NCI-H524 (cell line): ENCODE results near the gene CC2D2A.
"Not testable (repeated sequence)": the region's sequence is repeated elsewhere in the genome, so short reads cannot be mapped to it uniquely, and the experiment has no call there.

ENCODE experiments used
- DNase-seq, 2 experiments: peaks; one replicate each; lab custom pipeline; 2025; lab: John Stamatoyannopoulos, UW

The CC2D2A gene

DNA sequence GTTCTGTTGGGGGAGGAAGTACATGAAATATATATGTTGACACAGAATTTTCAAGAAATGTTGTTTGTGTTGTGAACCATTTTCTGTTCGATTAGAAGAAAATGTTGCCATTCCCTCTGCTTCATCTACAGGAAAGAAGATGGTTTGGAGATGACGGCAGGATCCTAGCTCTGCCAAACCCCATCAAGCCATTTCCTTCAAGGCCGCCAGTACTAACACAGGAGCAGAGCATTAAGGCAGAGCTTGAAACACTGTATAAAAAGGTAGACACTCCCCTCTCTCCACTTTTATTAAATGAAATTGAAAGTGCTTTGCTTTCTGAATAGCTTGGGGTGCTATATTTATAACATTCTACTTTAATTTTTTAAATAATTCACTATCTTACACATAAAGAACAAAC lies 46.8 kb downstream of the CC2D2A start:
- DNase-seq, result no peak

DNA sequence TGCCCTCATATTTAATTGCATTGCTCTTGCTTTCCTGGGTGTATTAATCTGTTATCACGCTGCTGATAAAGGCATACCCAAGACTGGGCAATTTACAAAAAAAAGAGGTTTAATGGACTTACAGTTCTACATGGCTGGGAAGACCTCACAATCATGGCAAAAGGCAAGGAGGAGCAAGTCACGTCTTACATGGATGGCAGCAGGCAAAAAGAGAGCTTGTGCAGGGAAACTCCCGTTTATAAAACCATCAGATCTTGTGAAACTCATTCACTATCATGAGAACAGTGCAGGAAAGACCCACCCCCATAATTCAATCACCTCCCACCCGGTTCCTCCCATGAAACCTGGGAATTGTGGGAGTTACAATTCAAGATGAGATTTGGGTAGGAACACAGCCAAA lies 48.0 kb downstream of the CC2D2A start:
- not testable (repeated sequence) for DNase-seq

DNA sequence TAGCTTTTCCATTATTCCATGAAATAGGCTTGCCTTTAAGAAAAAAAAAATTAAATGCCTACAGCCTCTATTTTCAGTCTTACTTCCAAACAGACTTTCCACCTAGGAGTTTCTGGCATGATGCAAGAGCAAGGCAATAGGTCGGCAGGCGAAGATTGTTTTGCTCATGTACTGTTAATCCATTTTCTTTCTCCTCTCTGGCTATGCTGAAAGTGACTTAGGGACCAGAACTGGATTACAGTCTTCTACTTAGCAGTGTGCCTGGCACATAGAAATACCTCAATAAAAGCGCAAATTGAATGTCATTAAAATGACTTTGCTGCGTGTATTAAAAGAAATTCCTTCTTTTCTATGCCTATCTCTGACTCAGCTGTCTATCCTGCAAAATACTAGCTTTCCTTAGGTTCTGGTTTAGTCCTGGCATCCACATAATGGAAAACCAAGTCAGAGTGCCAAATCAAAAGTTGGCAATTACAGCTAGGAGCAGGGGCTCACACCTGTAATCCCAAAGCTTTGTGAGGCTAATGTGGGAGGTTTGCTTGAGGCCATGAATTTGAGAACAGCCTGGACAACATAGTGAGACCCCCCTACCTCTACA lies 51.9 kb downstream of the CC2D2A start:
- no peak for DNase-seq

DNA sequence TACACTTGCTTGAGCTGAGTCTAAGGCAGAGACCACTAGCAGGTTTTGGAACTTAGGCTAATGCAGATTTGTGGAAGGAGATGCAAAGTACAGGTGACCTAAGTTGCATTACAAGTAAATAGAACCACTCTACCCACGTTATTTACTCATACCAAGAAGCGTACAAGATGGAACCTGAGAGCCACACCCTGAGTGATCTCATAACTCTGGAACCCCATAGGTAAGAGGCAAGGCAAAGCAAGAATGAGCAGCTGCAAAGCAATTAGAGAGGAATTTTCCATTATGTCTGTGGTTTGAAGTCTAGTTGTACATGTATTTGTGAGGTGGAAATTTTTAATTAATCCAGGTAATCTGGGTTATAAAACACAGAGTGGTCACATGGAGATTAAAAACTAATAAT lies 55.4 kb downstream of the CC2D2A start:
- DNase-seq, result no peak

DNA sequence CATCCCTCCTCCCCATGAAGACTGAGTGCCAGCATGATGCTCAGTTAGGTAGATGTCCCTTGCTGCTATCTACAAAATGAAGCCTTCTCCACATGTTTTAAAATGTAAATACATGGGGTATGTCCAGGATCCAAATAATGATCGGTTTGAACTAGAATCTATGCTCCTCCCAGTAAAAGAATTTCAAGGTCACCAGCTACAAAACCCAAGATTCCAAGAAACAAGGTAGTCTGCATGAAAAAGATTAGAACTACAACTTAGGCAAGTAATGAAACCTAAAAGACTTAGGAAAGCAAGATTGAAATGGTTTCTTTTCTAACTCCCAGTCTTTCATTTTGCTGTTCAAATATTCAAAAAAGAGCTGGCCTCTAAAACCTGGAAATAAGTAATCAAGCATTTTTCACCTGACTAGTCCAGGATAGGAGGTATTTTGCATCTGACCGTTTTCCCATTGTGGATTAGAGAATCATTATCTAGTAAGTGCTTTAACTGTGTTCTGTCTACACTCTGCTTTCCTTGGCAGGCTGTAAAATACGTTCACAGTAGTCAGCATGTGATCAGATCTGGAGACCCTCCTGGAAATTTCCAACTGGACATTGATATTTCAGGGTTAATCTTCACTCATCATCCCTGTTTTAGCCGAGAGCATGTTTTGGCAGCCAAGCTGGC lies 57.4 kb downstream of the CC2D2A start:
- DNase-seq, result no peak

DNA sequence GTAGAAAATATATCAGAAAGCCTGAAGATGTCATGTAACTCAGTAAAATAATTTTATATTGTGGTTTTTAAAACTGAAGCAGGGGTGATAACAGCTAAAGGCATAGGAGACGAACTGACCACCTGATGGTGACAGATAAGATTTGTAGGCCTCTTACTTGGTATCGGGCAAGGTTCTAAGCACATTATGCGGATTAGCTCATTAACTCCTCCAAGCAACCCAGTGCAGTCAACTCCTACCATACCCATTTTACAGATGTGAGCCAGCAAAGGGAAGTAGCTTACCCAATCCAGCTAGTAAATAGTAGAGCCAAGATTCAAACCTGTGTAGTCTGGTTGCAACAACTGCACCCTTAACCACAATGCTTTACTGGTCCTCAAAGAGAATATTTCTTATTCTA lies 62.1 kb downstream of the CC2D2A start:
- no peak for DNase-seq

DNA sequence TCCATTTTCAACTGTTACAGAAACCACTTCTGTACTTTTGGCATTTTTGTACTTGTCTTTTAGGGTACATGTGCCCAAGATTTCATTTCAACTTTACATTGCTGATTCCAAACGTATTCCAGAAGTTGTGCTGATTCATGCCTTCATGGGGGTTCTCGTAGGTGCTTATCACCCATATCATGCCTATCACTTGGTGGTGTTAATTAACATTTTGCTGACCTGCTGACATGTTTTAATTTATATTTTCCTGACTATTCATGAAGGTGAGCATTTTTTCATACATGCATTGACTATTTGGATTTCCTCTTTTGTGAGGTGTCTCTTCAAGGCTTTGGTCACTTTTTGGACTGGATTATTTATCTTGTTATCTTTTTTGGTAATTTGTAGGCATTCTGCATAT lies 64.1 kb downstream of the CC2D2A start:
- no peak for DNase-seq

DNA sequence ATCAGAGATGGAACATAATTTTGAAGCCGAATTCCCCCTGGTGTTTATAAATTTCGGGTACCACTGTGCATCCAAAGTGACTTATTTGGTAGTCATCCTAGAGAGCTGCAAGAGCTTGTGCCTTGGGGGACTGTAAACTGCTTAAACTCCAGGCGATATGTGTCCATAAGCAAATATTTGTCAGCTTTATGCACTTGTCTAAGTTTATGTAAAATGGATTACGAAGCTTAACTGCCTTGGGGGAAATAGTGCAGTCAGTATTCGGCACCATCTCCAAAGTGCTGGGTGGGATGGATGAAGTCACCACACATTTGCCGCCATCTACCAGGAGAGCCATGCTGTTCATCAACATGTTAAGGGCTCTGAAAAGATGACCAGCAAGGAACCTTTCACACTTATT lies 65.9 kb downstream of the CC2D2A start:
- no peak for DNase-seq

DNA sequence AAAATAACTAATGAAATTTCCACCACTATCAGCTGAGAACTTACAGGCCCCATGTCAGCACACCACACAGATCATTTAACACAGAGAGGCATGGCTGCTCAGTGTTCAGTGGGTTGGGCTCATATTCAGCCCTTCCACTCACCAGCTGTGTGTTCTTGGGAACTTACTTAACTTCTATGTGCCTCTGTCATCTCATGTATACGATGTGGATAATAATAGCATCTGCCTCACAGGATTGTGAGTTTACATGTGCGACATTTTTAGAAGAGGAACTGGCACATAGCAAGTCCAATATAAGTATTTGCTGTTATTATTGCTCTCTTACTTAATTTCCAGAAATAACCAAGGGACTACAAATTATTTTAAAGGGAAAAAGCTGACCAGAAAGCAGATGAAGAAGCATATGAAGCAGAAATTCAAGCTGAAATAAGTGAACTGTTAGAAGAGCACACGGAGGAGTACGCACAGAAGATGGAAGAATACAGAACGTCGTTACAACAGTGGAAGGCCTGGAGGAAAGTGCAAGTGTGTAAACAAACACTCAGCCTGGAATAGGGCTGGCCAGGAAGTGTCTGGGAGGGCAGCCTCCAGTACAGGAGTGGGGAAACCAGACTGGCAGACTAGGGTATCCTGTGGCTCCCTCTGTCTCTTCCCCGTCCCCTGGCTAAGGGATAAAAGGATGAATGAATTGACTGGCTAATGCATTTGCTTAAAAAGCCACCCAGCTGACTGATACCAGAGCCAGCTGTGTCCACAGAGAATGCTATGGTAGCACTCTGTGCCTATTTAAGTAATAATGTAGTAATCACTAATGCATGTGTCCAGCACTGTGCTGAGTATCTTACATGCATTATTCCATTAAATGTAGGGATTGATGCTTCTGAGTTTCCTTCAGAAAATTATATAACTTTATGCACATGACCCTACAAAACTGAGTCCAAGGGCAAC lies 67.1 kb downstream of the CC2D2A start:
- DNase-seq, result no peak

DNA sequence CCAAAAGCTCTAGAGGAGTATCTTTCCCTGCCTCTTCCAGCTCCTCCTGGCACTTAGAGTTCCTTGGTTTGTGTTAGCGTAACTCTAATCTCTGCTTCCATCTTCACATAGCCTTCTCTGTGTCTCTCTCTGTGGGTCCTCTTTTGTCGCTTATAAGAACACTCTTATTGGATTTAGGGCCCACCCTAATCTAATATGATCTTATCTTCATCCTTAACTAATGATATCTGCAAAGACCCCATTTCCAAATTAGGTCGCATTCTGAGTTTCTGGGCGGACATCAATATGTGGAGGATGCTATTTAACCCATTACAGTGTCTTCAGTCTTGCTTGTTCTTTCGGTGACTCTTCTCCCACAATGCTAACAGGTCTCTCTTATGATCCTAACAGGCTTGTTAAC lies 72.3 kb downstream of the CC2D2A start:
- DNase-seq, result no peak

DNA sequence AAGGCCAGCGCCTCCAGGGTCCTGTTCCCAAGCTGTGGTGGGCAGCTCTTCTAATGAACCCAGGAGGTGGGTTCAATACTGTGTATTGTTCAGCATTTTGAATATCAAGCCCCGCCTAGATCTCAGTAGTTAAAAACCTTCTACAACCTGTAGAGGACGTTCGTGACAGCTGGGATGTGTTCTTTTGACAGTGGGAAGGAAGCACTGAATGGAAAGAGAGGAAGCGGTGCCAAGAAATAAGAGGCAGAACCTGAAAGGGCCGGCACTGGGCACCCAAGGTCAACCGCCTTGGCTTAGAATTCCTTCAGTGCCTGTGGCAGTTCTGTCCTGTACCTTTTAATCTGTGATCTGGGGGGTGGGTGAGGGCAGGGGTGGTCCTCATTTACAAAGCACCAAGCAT lies 73.1 kb downstream of the CC2D2A start:
- no peak for DNase-seq

DNA sequence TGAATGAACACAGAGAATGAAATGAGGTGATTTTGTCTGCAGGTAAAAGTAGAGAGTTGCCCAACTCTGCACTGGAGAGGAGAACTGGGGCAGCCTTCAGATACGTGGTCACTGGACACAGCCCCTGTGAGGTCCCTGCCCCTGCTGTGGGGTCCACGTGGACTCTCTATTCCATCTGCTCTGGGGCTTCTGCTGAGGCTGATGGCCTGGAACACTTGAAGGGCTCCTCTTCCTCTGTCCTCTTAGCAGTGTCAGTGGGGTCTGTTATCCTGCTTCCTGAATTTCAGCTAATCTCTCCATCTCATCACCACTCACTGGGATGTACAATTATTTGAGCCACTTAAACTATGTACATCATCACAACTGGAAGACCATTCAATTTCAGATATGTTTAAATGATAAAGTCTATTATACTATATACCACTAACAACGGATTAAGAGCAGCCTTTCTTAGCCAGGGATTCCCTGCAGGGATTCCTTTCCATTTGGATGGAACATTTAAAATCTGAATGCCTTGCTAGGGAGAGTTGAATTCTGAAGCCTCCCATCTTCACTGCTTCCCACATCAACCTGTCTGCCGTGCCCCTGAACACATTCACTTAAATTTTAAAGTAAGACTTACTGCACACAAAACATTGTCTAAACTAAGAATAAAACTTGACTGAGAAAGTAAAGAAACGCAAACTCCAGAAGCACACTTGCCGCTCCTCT lies 74.0 kb downstream of the CC2D2A start:
- no peak for DNase-seq

DNA sequence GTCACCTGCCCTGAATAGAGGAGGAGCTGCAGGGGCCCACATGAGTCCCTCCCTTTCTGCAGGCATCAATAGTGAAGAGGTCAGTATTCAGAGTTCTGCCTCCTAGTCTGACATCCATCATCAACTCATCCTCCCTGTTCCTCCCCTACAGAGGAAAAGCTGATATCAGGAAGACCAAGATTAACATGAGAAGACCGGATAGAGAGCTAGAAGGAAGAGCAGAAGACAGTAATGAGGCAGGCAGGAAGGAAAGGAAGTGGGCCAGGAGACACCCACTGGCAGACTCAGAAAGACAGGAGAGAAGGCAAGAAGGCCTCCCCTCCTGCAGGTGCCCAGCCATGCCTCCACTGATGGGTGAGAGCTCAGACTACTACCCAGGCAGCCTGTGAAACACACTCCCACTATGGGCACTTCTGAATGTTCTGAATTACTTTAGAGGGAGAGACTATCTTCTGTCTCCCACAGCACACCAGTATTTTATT lies 74.6 kb downstream of the CC2D2A start:
- no peak for DNase-seq

DNA sequence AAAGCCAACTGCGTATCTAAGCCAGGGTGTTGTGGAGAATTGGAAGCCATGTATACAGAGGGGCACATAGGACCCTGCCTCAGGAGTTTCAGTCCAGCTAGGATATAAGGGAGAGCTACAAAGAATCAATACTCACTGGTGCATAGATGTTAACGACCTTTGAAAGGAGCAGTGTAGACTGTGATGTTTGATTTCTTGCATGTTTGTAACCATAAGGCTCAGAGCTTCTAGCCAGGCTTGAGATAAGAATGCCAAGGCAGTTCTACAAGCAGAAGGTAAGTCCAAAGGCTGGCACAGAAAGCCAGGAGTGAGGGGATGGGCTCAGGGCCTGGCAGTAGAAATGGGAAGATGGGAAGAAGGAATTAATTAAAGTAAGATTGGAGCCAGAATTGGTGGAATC lies 75.7 kb downstream of the CC2D2A start:
- DNase-seq, result no peak

DNA sequence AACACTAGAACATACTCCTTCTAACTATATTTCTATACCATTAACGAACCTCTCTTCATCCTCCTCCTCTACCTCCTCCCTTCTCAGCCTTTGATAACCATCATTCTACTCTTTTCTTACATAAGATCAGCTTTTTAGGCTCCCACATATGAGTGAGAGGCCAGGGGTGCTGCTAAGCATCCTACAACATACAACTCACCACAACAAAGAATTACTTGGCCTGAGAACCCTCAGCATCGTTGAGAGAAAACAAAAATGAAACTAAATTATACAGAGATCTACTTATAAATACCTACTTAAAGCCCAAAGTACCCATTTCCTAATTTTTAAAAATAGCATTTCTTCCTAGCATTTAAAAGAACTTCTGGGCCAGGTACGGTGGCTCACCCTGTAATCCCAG lies 77.7 kb downstream of the CC2D2A start:
- DNase-seq, result no peak

DNA sequence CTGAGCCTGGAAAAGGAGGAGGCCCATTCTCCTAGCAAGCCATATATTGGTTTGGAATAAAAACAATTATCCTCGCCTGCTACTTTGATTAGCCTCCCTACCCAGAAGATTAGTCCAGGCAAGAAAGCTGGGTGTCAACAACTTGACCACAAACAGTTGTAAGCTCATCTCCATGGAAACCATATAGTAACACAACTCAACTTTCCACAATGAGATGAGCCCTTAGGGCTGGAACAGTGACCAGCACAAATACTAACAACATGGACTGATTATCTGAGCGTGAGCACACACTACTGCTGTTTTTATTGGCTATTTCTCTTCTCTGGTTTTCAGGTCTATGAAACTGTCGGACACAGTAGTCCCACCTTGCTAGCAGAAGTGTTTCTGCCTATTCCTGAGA lies 80.8 kb downstream of the CC2D2A start:
- no peak for DNase-seq

DNA sequence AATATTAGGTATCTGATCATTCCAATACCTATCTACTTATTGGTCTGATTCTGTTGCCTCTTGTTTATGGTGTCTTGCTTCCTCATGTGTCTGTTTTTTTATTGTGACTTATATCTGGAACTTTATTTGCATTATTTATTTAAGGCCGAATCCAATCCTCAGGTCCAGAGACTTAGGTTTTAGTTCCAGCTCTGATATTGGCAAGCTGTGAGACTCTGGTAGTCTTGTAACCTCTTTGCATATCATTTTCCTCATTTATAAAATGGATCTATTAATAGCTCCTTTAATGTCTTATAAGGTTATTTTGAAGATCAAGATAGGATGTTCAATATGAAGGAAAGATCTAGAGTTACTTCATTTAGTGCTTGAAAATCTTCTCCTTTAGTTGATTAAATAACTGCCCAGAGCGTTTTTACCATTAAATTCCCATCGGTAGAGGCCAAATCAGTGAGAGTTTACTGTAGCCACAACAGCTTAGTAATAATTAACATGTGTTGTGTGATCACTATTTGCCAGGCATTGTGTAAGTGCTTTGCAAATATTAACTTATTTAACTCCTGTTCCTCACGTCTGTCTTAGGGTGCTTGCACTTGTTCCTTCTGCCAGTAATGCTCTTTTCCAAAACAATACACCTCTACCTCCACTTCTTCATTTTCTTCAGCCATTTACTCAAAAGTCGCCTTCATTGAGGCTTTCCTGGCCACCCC lies 82.2 kb downstream of the CC2D2A start:
- no peak for DNase-seq

DNA sequence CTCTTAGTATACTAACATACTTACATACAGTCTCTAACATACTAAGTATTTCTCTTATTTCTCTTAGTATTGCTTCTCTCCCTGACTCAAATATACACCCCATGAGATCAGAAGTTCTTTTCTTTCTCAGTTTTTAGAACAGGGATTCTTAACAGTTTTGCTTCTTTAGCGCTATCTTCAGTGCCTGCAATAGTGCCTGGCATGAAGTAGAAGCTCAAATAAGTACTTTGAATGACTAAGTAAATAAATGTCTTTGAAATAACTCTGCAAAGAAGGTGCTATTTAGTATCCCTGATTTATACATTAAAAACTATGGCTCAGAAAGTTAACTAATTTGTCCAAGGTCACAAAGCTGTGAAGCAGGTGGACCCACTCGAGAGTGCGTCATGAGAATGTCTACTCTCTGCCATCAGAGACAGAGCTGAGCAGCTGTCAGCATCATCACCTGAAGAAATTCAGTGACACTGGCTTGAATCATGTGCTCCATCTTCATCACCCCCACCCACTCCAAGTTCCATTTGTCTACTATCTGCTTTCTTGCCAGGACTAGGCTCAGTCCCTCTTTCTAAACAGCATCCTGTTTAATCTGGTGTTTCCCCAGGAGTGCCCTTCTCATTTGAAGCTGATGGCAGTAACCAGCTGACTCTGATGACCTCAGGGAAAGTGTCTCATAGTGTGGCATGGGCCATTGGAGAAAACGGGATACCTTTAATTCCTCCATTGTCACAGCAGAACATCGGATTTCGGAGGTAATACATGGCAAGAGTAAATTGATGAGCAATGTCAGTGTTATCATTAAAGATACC lies 83.1 kb downstream of the CC2D2A start:
- no peak for DNase-seq

DNA sequence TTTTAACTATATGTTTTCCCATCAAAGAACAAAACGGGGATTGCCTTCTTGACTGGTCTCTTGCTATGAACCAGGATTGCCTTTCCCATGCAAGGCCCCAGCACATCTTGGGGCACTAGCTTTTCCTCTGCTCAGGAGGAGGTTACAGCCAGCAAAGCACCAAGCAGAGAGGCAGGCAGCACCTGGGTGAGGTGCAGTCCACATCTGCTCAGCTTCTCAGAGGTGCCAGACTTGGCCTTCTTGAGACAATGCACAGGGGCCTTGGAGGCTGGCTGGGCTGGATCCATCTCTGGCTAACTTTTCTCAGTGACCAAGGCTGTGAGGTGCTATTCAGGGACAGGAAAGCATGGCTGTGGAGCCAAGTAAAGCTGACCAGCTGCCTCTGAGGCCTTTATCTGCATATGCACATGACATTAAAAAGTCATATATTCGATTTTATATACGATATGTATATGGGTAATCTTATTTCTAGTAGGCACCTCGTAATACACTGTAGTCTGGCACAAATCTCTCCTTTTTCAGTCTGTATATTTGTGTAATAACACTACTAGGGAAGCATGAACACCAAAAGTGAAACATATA lies 86.9 kb downstream of the CC2D2A start:
- DNase-seq, result no peak

DNA sequence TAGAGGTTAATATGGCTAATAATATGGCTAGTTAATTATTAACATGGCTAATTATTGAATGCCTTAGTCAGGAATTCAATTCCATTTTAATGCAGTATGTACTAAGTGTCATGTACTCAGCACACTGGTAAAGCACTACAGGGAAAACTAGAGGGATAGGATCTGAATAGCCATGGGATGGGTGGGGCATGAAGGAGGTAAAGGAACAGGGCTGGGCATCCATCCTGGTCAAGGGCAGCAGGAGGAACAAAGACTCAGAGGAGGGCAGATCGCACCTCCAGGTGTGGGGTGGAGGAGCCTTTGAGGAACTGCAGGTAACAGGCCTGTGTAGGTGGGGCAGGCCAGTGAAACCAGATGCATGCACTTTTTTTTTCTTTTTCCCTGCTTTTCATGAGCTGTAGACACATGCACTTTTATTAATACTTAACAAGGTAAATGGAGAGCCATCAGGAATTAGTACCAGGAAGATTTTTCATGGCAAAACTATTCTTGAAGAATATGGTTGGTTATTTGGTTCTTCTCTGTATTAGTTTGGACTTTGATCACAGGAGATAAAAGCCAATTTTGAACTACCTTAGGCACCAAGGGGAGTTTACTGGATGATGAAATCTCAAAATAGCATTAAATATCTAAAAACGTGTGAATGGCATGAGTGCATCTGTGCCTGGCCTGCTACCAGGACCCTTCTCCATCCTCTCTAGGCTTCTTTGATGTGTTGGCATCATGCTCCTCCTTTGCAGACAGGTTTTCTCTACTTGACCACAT lies 88.3 kb downstream of the CC2D2A start:
- DNase-seq, result no peak
